ENCODE results near the gene AKR1A1. TPM values are rescaled to one million over a fixed set of nuclear protein-coding genes. Genes with fewer than 3 reads are reported as not detected.
A peak's percentile ranks its signal among the peaks of the same experiment; 100 is the strongest.

AKR1A1 gene
- total and polyA plus RNA-seq, 2 donors (not counting 3 experiments of a cell fraction or from before 2014, with no cell fraction given) = 172 to 227 TPM

DNA sequence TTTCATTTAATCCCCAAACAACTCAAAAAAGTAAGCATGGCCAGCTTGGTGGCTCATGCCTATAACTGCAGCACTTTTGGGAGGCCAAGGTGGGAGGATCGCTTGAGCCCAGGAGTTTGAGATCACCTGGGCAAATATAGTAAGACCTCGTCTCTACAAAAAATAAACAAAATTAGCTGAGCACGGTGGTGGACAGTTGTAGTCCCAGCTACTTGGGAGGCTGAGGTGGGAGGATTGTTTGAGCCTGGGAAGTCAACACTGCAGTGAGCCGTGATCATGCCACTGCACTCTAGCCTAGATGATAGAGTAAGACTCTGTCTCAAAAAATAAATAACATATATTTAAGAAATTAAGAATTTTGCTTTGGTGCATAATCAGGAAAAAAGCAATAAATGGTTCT lies 6.1 kb upstream of the AKR1A1 start:
- Histone ChIP-seq H3K79me2 (ENCODE audit: control insufficient read depth, insufficient read depth, low read length) (no peaks in the 10 kb centered on the region), H3K4me2 (ENCODE audit: insufficient read depth, low read length) (peak overlapping the region; percentile 66), H3K9ac (replicated peaks; ENCODE audit: extremely low read depth, insufficient read depth, low read length) (no peak overlapping the region), H3K27me3 (ENCODE audit: control insufficient read depth in 2 of 2, insufficient read depth in 2 of 2, low read length in 2 of 2) (no peaks in the 10 kb centered on the region), H3K27ac (ENCODE audit: insufficient read depth, low read depth, low read length) (no peak overlapping the region), H3K9me1 (replicated peaks; ENCODE audit: control insufficient read depth, extremely low read depth, insufficient read depth, low read length) (no peaks in the 10 kb centered on the region), H2AFZ (ENCODE audit: low read depth, low read length) (no peak overlapping the region), H3K4me3 (replicated peaks in 1 of 3; ENCODE audit: insufficient read depth in 1 of 3, low read depth in 1 of 3, low read length in 3 of 3) (no peak overlapping the region), H3K9me3 (replicated peaks; ENCODE audit: control insufficient read depth, insufficient read depth, low read length) (no peaks in the 10 kb centered on the region), H3K4me1 (ENCODE audit: control insufficient read depth, extremely low read depth, insufficient read depth, low read length) (peaks cover 27% of the 10 kb centered on the region), H4K20me1 (replicated peaks; ENCODE audit: control insufficient read depth, extremely low read depth, insufficient read depth, low read length) (no peaks in the 10 kb centered on the region), H3K36me3 (ENCODE audit: control insufficient read depth in 2 of 2, extremely low read depth in 1 of 2, insufficient read depth in 2 of 2, low read length in 2 of 2) (no peaks in the 10 kb centered on the region)
- ChIA-PET POLR2A (interaction anchor here (1.1 to 8.2 kb wide), 3 partner anchors 10 to 40 kb away, joined by 3 to 83 read pairs (median 5); partner anchors contain the start of genes NASP and PRDX1), CTCF (interaction anchor here (1.3 to 3.2 kb wide), 5 partner anchors 10 to 36 kb away, joined by 4 to 12 read pairs (median 5); partner anchors contain the start of gene PRDX1)
- no peak for DNase-seq (ENCODE audit: low read depth, low spot score)
- FAIRE-seq = no peak
- TF ChIP-seq FOS (IDR thresholded peaks at IDR 0.05; ENCODE audit: borderline replicate concordance, insufficient read depth, low read length) (no peak), EZH2 (IDR thresholded peaks at IDR 0.05; ENCODE audit: borderline replicate concordance, low read depth, low read length, severe bottlenecking) (no peak), POLR2AphosphoS5 (IDR thresholded peaks at IDR 0.05; ENCODE audit: insufficient read depth, low read depth, low read length) (no peak), GATA2 (IDR thresholded peaks at IDR 0.05; ENCODE audit: insufficient read depth, insufficient read length, low read depth, low read length) (no peak), MYC (IDR thresholded peaks at IDR 0.05; ENCODE audit: low read depth, low read length) (no peak), POLR2A (IDR thresholded peaks at IDR 0.05; ENCODE audit: low read depth, low read length) (no peak), JUN (IDR thresholded peaks at IDR 0.05; ENCODE audit: borderline replicate concordance, insufficient read depth, insufficient read length, low read depth) (no peak)
- TF ChIP-seq, protein P1, sequence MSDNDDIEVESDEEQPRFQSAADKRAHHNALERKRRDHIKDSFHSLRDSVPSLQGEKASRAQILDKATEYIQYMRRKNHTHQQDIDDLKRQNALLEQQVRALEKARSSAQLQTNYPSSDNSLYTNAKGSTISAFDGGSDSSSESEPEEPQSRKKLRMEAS (IDR thresholded peaks at IDR 0.05; ENCODE audit: insufficient read depth, insufficient read length) = no peak
- TF ChIP-seq, protein P2, sequence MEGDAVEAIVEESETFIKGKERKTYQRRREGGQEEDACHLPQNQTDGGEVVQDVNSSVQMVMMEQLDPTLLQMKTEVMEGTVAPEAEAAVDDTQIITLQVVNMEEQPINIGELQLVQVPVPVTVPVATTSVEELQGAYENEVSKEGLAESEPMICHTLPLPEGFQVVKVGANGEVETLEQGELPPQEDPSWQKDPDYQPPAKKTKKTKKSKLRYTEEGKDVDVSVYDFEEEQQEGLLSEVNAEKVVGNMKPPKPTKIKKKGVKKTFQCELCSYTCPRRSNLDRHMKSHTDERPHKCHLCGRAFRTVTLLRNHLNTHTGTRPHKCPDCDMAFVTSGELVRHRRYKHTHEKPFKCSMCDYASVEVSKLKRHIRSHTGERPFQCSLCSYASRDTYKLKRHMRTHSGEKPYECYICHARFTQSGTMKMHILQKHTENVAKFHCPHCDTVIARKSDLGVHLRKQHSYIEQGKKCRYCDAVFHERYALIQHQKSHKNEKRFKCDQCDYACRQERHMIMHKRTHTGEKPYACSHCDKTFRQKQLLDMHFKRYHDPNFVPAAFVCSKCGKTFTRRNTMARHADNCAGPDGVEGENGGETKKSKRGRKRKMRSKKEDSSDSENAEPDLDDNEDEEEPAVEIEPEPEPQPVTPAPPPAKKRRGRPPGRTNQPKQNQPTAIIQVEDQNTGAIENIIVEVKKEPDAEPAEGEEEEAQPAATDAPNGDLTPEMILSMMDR (IDR thresholded peaks at IDR 0.05; ENCODE audit: extremely low read depth in 1 of 2, insufficient read depth in 1 of 2, low read depth in 1 of 2, low read length in 2 of 2) = no peak
- dilution Hi-C loops (cut with MboI; ENCODE audit: extremely low pct_ligation_motif_present, low sequenced_read_pairs) = no loop called here
- intact Hi-C loops (cut with micrococcal nuclease) = no loop called here
- no TSS peak for BruUV-seq (replicated peaks)

Data from endothelial cell of umbilical vein (primary cell).